Measurements from ENCODE around the gene GAS7. TPM values are rescaled to one million over a fixed set of nuclear protein-coding genes. Genes with fewer than 3 reads are reported as not detected.

Gene GAS7
- total RNA-seq, 1 experiment from 2014 or later: 12.3 TPM

DNA sequence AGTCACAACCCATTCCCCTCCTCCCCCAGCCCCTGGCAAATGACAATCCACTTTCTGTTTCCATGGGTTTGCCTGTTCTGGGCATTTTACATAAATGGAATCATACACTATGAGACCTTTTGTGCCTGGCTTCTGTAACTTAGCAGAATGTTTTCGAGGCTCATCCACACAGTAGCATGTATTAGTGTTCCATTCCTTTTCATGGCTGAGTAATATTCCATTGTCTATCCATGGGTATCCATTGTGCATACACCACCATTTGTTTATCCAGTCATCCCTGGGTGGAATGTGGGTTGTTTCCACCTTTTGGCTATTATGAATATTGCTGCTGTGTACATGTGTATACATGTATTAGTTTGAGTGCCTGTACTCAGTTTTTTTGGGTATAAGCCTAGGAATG lies 259.6 kb downstream of the GAS7 start (continued):
- TF ChIP-seq HMGA2 (CRISPR knock-in tag; IDR thresholded peaks at IDR 0.05): no peak

DNA sequence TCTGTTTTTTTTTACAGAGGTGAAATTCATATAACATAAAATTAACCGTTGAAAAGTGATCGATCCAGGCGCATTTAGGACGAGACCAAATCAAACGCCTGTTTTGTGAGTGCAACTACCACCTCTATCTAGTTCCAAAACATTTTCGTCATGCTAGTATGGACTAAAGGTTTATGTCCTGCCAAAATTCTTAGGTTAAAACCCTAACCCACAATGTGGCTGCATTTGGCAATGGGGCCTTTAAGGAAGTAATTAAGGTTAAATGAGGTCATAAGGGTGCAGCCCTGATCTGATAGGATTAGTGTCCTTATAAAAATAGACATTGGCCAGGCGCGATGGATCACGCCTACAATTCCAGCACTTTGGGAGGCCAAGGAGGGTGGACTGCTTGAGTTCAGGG lies 260.5 kb downstream of the GAS7 start:
- ChIA-PET POLR2A (no interaction called here), CTCF (interaction anchor here (1.4 kb wide), 1 partner anchor 44 kb away, joined by 5 read pairs; no protein-coding TSS in a partner anchor)
- TF ChIP-seq OVOL2 (CRISPR knock-in tag; IDR thresholded peaks at IDR 0.05; ENCODE audit: borderline replicate concordance) (no peak), TCF7 (CRISPR knock-in tag; IDR thresholded peaks at IDR 0.05; ENCODE audit: low read depth) (no peak), MXD4 (CRISPR knock-in tag; IDR thresholded peaks at IDR 0.05; ENCODE audit: borderline replicate concordance) (no peak), EMX1 (CRISPR knock-in tag; IDR thresholded peaks at IDR 0.05) (no peak), ZNF671 (CRISPR knock-in tag; IDR thresholded peaks at IDR 0.05) (no peak), ZBTB21 (CRISPR knock-in tag; IDR thresholded peaks at IDR 0.05; ENCODE audit: borderline replicate concordance) (no peak), SOX15 (CRISPR knock-in tag; IDR thresholded peaks at IDR 0.05) (no peak), ZNF138 (CRISPR knock-in tag; conservative IDR thresholded peaks at IDR 0.05) (no peak), ATF1 (CRISPR knock-in tag; IDR thresholded peaks at IDR 0.05) (no peak), FOXP1 (CRISPR knock-in tag; IDR thresholded peaks at IDR 0.05; ENCODE audit: borderline replicate concordance) (no peak), ZNF121 (CRISPR knock-in tag; IDR thresholded peaks at IDR 0.05) (no peak), GRHL2 (CRISPR knock-in tag; IDR thresholded peaks at IDR 0.05; ENCODE audit: insufficient replicate concordance, severe bottlenecking) (no peak), NFYB (CRISPR knock-in tag; conservative IDR thresholded peaks at IDR 0.05; ENCODE audit: low read depth) (no peak), JAZF1 (CRISPR knock-in tag; IDR thresholded peaks at IDR 0.05) (no peak), NR1H2 (CRISPR knock-in tag; IDR thresholded peaks at IDR 0.05) (no peak)
- TF ChIP-seq, protein P1, sequence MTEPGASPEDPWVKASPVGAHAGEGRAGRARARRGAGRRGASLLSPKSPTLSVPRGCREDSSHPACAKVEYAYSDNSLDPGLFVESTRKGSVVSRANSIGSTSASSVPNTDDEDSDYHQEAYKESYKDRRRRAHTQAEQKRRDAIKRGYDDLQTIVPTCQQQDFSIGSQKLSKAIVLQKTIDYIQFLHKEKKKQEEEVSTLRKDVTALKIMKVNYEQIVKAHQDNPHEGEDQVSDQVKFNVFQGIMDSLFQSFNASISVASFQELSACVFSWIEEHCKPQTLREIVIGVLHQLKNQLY (CRISPR knock-in tag; IDR thresholded peaks at IDR 0.05): no peak
- TF ChIP-seq, protein P2, sequence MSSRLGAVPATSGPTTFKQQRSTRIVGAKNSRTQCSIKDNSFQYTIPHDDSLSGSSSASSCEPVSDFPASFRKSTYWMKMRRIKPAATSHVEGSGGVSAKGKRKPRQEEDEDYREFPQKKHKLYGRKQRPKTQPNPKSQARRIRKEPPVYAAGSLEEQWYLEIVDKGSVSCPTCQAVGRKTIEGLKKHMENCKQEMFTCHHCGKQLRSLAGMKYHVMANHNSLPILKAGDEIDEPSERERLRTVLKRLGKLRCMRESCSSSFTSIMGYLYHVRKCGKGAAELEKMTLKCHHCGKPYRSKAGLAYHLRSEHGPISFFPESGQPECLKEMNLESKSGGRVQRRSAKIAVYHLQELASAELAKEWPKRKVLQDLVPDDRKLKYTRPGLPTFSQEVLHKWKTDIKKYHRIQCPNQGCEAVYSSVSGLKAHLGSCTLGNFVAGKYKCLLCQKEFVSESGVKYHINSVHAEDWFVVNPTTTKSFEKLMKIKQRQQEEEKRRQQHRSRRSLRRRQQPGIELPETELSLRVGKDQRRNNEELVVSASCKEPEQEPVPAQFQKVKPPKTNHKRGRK (CRISPR knock-in tag; IDR thresholded peaks at IDR 0.05; ENCODE audit: borderline replicate concordance): no peak
- TF ChIP-seq, protein P3, sequence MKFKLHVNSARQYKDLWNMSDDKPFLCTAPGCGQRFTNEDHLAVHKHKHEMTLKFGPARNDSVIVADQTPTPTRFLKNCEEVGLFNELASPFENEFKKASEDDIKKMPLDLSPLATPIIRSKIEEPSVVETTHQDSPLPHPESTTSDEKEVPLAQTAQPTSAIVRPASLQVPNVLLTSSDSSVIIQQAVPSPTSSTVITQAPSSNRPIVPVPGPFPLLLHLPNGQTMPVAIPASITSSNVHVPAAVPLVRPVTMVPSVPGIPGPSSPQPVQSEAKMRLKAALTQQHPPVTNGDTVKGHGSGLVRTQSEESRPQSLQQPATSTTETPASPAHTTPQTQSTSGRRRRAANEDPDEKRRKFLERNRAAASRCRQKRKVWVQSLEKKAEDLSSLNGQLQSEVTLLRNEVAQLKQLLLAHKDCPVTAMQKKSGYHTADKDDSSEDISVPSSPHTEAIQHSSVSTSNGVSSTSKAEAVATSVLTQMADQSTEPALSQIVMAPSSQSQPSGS (CRISPR knock-in tag; IDR thresholded peaks at IDR 0.05; ENCODE audit: borderline replicate concordance, low read depth): no peak
- TF ChIP-seq, protein P4, sequence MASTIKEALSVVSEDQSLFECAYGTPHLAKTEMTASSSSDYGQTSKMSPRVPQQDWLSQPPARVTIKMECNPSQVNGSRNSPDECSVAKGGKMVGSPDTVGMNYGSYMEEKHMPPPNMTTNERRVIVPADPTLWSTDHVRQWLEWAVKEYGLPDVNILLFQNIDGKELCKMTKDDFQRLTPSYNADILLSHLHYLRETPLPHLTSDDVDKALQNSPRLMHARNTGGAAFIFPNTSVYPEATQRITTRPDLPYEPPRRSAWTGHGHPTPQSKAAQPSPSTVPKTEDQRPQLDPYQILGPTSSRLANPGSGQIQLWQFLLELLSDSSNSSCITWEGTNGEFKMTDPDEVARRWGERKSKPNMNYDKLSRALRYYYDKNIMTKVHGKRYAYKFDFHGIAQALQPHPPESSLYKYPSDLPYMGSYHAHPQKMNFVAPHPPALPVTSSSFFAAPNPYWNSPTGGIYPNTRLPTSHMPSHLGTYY (CRISPR knock-in tag; IDR thresholded peaks at IDR 0.05): no peak
- TF ChIP-seq, protein P5, sequence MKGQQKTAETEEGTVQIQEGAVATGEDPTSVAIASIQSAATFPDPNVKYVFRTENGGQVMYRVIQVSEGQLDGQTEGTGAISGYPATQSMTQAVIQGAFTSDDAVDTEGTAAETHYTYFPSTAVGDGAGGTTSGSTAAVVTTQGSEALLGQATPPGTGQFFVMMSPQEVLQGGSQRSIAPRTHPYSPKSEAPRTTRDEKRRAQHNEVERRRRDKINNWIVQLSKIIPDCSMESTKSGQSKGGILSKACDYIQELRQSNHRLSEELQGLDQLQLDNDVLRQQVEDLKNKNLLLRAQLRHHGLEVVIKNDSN (CRISPR knock-in tag; IDR thresholded peaks at IDR 0.05): no peak
- Mint-ChIP-seq H3K9me3 (peaks cover 10% of the 10 kb centered on the region; the same call in 1 of the 2 replicates), H3K27me3 (ENCODE audit: low read depth) (no peaks in the 10 kb centered on the region), H3K4me1 (no peaks in the 10 kb centered on the region), H3K27ac (no peak overlapping the region), H3K4me3 (no peak overlapping the region), H3K36me3 (peaks cover 5% of the 10 kb centered on the region; the same call in 1 of the 2 replicates)
- ATAC-seq (no peak), DNase-seq (ENCODE audit: low spot score) (no peak)

Measured in WTC11 (cell line).